Hepatocyte (in vitro differentiated cells): ENCODE results near the gene SNAP25.

Source experiments
- CTCF ChIP-seq: fragments of 200-600 bp; sonication (generic); IDR thresholded peaks from 2 replicates; pipeline ENCODE4 v1.5.1; 2016; ENCODE audit warnings: antibody characterized with exemption, mild to moderate bottlenecking; ENCODE audit not compliant: poor library complexity
- EZH2 ChIP-seq: fragments of 200-600 bp; sonication (generic); IDR thresholded peaks from 2 replicates; pipeline ENCODE4 v1.6.1; 2016; ENCODE audit warnings: antibody characterized with exemption, mild to moderate bottlenecking, borderline replicate concordance
- EZH2phosphoT487 ChIP-seq: fragments of 200-600 bp; sonication (generic); IDR thresholded peaks from one replicate; pipeline ENCODE4 v1.6.1; 2018; ENCODE audit warnings: antibody characterized with exemption, mild to moderate bottlenecking, low read depth, moderate library complexity; ENCODE audit not compliant: unreplicated experiment, severe bottlenecking

- TF ChIP-seq CTCF (no peak), EZH2 (no peak), EZH2phosphoT487 (no peak)
Measured at GRCh38 chr20:10192171-10192570, 26.5 kb upstream of the SNAP25 start.
